CD4-positive, alpha-beta T cell treated with Interleukin-2 at 100 ng/mL for 4 hours (primary cell): ENCODE measurements around the gene BCAP29.

Source experiments
- DNase-seq: peaks from one replicate; pipeline ENCODE4 v3.0.0-alpha.2; 2020; ENCODE audit warnings: low spot score

Gene BCAP29

GRCh38 chr7:107582875-107583274, 2.8 kb downstream of the BCAP29 start:
- DNase-seq, result no peak

GRCh38 chr7:107584716-107585115, 4.7 kb downstream of the BCAP29 start:
- DNase-seq, result no peak

- DNase-seq, result no peak
These were observed 8.6 kb downstream of the BCAP29 start for GRCh38 chr7:107588529-107589130.

- no peak for DNase-seq
These were observed 11.4 kb downstream of the BCAP29 start for GRCh38 chr7:107591421-107591820.

- DNase-seq, result no peak
These were observed 12.4 kb downstream of the BCAP29 start for GRCh38 chr7:107592361-107593024.

GRCh38 chr7:107593025-107593410, 13.0 kb downstream of the BCAP29 start:
- no peak for DNase-seq

- DNase-seq, result no peak
These were observed 15.1 kb downstream of the BCAP29 start for GRCh38 chr7:107594961-107595737.

- no peak for DNase-seq
These were observed 17.0 kb downstream of the BCAP29 start for GRCh38 chr7:107596881-107597581.

- DNase-seq, result no peak
These were observed 17.5 kb downstream of the BCAP29 start for GRCh38 chr7:107597582-107597916.

- DNase-seq, result no peak
These were observed 17.9 kb downstream of the BCAP29 start for GRCh38 chr7:107597953-107598352.

GRCh38 chr7:107599262-107599661, 19.2 kb downstream of the BCAP29 start:
- no peak for DNase-seq

GRCh38 chr7:107600816-107601215, 20.8 kb downstream of the BCAP29 start:
- DNase-seq, result no peak

GRCh38 chr7:107605218-107605815, 25.3 kb downstream of the BCAP29 start:
- DNase-seq, result no peak

- DNase-seq, result no peak
These were observed 26.3 kb downstream of the BCAP29 start for GRCh38 chr7:107606303-107606702.

- no peak for DNase-seq
These were observed 29.8 kb downstream of the BCAP29 start for GRCh38 chr7:107609811-107610261.

- no peak for DNase-seq
These were observed 30.3 kb downstream of the BCAP29 start for GRCh38 chr7:107610323-107610722.

- no peak for DNase-seq
These were observed 33.4 kb downstream of the BCAP29 start for GRCh38 chr7:107613439-107613838.

- no peak for DNase-seq
These were observed 33.9 kb downstream of the BCAP29 start for GRCh38 chr7:107613948-107614347.

GRCh38 chr7:107614425-107614824, 34.4 kb downstream of the BCAP29 start:
- no peak for DNase-seq

GRCh38 chr7:107615910-107616680, 36.0 kb downstream of the BCAP29 start:
- no peak for DNase-seq

GRCh38 chr7:107622429-107622828, 42.4 kb downstream of the BCAP29 start:
- no peak for DNase-seq
